Testis (tissue), 3 donors: Measurements from ENCODE around the gene MAPK8IP1. TPM values are rescaled to one million over a fixed set of nuclear protein-coding genes. Genes with fewer than 3 reads are reported as not detected.
A peak's percentile ranks its signal among the peaks of the same experiment; 100 is the strongest.

ENCODE experiments used
- DNase-seq: peaks from one replicate; pipeline ENCODE4 v3.0.0-alpha.2; 2019
- H3K27ac ChIP-seq, 2 donors: fragments of 200-600 bp; sonication (generic); one replicate each; pipeline ENCODE4 v1.5.1; 2019
- H3K27me3 ChIP-seq: fragments of 200-600 bp; sonication (generic); one replicate; pipeline ENCODE4 v1.5.1; 2019
- H3K36me3 ChIP-seq: fragments of 200-600 bp; sonication (generic); one replicate; pipeline ENCODE4 v1.5.1; 2017; ENCODE audit warnings: low read depth; ENCODE audit errors: missing control alignments
- H3K4me1 ChIP-seq: fragments of 200-600 bp; sonication (generic); one replicate; pipeline ENCODE4 v1.5.1; 2019
- H3K4me3 ChIP-seq, 2 donors: fragments of 200-600 bp; sonication (generic); one replicate each; pipeline ENCODE4 v1.5.1; 2017 to 2019
- H3K9me3 ChIP-seq: fragments of 200-600 bp; sonication (generic); one replicate; pipeline ENCODE4 v1.5.1; 2017
- CTCF ChIP-seq, 3 experiments: fragments of 450-650 bp in 2 of 3; fragments of 200-600 bp in 1 of 3; sonication (generic) in 1 of 3; IDR thresholded peaks; one replicate each; pipeline ENCODE4 v1.5.1; 2016 to 2019; ENCODE audit warnings: antibody characterized with exemption in 3 of 3, mild to moderate bottlenecking in 2 of 3, moderate library complexity in 1 of 3
- POLR2A ChIP-seq: fragments of 450-650 bp; IDR thresholded peaks from one replicate; pipeline ENCODE4 v1.6.1; 2017; ENCODE audit warnings: antibody characterized with exemption, mild to moderate bottlenecking, moderate library complexity
- WGBS, 2 donors: methylation state at CpG; one replicate each; pipeline ENCODE4 v1.1.5; 2018; 5-methylcytosine and 5-hydroxymethylcytosine counted together
- intact Hi-C: fragments of 100-400 bp; cut with DNase I; formaldehyde crosslinking; loops from one replicate; pipeline ENCODE4 v1.15.1; 2023; ENCODE audit warnings: low total_unique reads
- polyA plus RNA-seq: library from polyadenylated mRNA; stranded (reverse); fragments of 350-450 nt; fragmentation: Illumina TruSeq; extraction: RNeasy Lipid Tissue Mini Kit (QIAGEN cat#74804); gene quantifications from one replicate; pipeline ENCODE4 v1.2.3, GENCODE V29; 2014; ENCODE audit warnings: low read depth, low replicate concordance; ENCODE audit not compliant: insufficient read depth
- total RNA-seq, 2 donors: library from RNA; depleted of rRNA; stranded (reverse); fragments of >200 nt; gene quantifications; one replicate each; pipeline ENCODE4 v1.2.3, GENCODE V29; 2016

Gene MAPK8IP1
- total and polyA plus RNA-seq, 3 donors from 2014 or later, result 54.5 to 62.9 (median 57.5) TPM

- no peak overlapping the region for H3K27ac ChIP-seq
- H3K4me3 ChIP-seq, result no peak overlapping the region
- no peak for DNase-seq
- no peaks in the 10 kb centered on the region for H3K27me3 ChIP-seq
- WGBS, 2 donors, result 80 to 85% methylated on average over 10 of the region's 10 CpGs
- TF ChIP-seq POLR2A (no peak), CTCF (IDR thresholded peaks at IDR 0.05) (no peak)
- intact Hi-C loops, result no loop called here
- H3K9me3 ChIP-seq, result no peaks in the 10 kb centered on the region
- no peaks in the 10 kb centered on the region for H3K36me3 ChIP-seq
- no peaks in the 10 kb centered on the region for H3K4me1 ChIP-seq
Observed at GRCh38 chr11:45884596-45885185, 760 bp upstream of the MAPK8IP1 start.

- Histone ChIP-seq H3K27ac (no peak overlapping the region), H3K4me1 (no peaks in the 10 kb centered on the region), H3K27me3 (no peaks in the 10 kb centered on the region), H3K4me3 (peak overlapping the region; percentile 54 to 62), H3K9me3 (no peaks in the 10 kb centered on the region), H3K36me3 (no peaks in the 10 kb centered on the region)
- DNase-seq, result no peak
- WGBS, 2 donors, result 16 to 21% methylated on average over 16 to 43 of the region's 43 CpGs
- TF ChIP-seq CTCF (IDR thresholded peaks at IDR 0.05) (no peak), POLR2A (no peak)
- intact Hi-C loops, result no loop called here
Observed at GRCh38 chr11:45885921-45886721, 670 bp downstream of the MAPK8IP1 start.

GRCh38 chr11:45886816-45887520 is 1.5 kb downstream of the MAPK8IP1 start:
- DNase-seq, result no peak
- no peak overlapping the region for H3K4me3 ChIP-seq
- TF ChIP-seq CTCF (IDR thresholded peaks at IDR 0.05) (no peak), POLR2A (no peak)
- H3K36me3 ChIP-seq, result no peaks in the 10 kb centered on the region
- no peaks in the 10 kb centered on the region for H3K27me3 ChIP-seq
- no peaks in the 10 kb centered on the region for H3K9me3 ChIP-seq
- intact Hi-C loops, result no loop called here
- H3K4me1 ChIP-seq, result no peaks in the 10 kb centered on the region
- 76% methylated on average over 3 to 4 of the region's 4 CpGs for WGBS, 2 donors
- no peak overlapping the region for H3K27ac ChIP-seq

- Histone ChIP-seq H3K9me3 (no peaks in the 10 kb centered on the region), H3K27ac (no peak overlapping the region), H3K4me1 (no peaks in the 10 kb centered on the region), H3K4me3 (no peak overlapping the region), H3K27me3 (no peaks in the 10 kb centered on the region), H3K36me3 (no peaks in the 10 kb centered on the region)
- no peak for DNase-seq
- intact Hi-C loops, result no loop called here
- TF ChIP-seq POLR2A, result no peak
- no peak for TF ChIP-seq CTCF (IDR thresholded peaks at IDR 0.05)
- WGBS, 2 donors, result 85 to 86% methylated on average over 5 to 10 of the region's 10 CpGs
Observed at GRCh38 chr11:45887587-45887986, 2.1 kb downstream of the MAPK8IP1 start.
